ENCODE data around the gene ACOT8.

GRCh38 chr20:45853484-45853883 is 3.7 kb downstream of the ACOT8 start:
- TF ChIP-seq, protein P1, sequence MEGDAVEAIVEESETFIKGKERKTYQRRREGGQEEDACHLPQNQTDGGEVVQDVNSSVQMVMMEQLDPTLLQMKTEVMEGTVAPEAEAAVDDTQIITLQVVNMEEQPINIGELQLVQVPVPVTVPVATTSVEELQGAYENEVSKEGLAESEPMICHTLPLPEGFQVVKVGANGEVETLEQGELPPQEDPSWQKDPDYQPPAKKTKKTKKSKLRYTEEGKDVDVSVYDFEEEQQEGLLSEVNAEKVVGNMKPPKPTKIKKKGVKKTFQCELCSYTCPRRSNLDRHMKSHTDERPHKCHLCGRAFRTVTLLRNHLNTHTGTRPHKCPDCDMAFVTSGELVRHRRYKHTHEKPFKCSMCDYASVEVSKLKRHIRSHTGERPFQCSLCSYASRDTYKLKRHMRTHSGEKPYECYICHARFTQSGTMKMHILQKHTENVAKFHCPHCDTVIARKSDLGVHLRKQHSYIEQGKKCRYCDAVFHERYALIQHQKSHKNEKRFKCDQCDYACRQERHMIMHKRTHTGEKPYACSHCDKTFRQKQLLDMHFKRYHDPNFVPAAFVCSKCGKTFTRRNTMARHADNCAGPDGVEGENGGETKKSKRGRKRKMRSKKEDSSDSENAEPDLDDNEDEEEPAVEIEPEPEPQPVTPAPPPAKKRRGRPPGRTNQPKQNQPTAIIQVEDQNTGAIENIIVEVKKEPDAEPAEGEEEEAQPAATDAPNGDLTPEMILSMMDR (IDR thresholded peaks at IDR 0.05) = no peak
- TF ChIP-seq POLR2A (IDR thresholded peaks at IDR 0.05) = no peak
- no peak for TF ChIP-seq POLR2AphosphoS5 (IDR thresholded peaks at IDR 0.05)
